Loucy (cell line): ENCODE data around the gene NUMBL.

Source experiments
- H2AFZ ChIP-seq: fragments of 200-600 bp; sonication (generic); 2 replicates; pipeline ENCODE4 v1.6.0; 2016; ENCODE audit warnings: antibody characterized with exemption, mild to moderate bottlenecking, low read length, moderate library complexity
- H3F3A ChIP-seq: fragments of 200-600 bp; 2 replicates; pipeline ENCODE4 v1.6.0; 2016; ENCODE audit warnings: antibody characterized with exemption, low read depth, mild to moderate bottlenecking
- H3K27me3 ChIP-seq: fragments of 200-600 bp; sonication (generic); 2 replicates; pipeline ENCODE4 v1.6.1; 2014; ENCODE audit warnings: low read length, mild to moderate bottlenecking; ENCODE audit not compliant: insufficient read depth, poor library complexity, severe bottlenecking
- H3K36me3 ChIP-seq: fragments of 200-600 bp; sonication (generic); 2 replicates; pipeline ENCODE4 v1.6.1; 2016; ENCODE audit warnings: low read length; ENCODE audit not compliant: insufficient read depth
- H3K4me1 ChIP-seq: fragments of 200-600 bp; sonication (generic); 2 replicates; pipeline ENCODE4 v1.5.1; 2014; ENCODE audit warnings: low read length, mild to moderate bottlenecking; ENCODE audit not compliant: insufficient read depth, poor library complexity, severe bottlenecking
- H3K4me2 ChIP-seq: fragments of 200-600 bp; sonication (generic); 2 replicates; pipeline ENCODE4 v1.6.0; 2014; ENCODE audit warnings: antibody characterized with exemption, low read length, low read depth, mild to moderate bottlenecking; ENCODE audit not compliant: poor library complexity, severe bottlenecking
- H3K4me3 ChIP-seq: fragments of 200-600 bp; sonication (generic); 2 replicates; pipeline ENCODE4 v1.5.1; 2014; ENCODE audit warnings: low read length, mild to moderate bottlenecking, mixed read lengths; ENCODE audit not compliant: poor library complexity, severe bottlenecking
- H3K79me2 ChIP-seq: fragments of 200-600 bp; sonication (generic); 2 replicates; pipeline ENCODE4 v1.6.1; 2014; ENCODE audit warnings: low read length; ENCODE audit not compliant: insufficient read depth
- H3K9ac ChIP-seq: fragments of 200-600 bp; sonication (generic); 2 replicates; pipeline ENCODE4 v1.6.0; 2014; ENCODE audit warnings: mild to moderate bottlenecking, low read depth, low read length, moderate library complexity; ENCODE audit not compliant: poor library complexity, severe bottlenecking
- H3K9me2 ChIP-seq: fragments of 200-600 bp; sonication (generic); replicated peaks from 2 replicates; pipeline ENCODE4 v1.6.1; 2016; ENCODE audit warnings: low read depth, low read length, mixed read lengths
- H3K9me3 ChIP-seq: fragments of 200-600 bp; sonication (generic); 2 replicates; pipeline ENCODE4 v1.6.1; 2014; ENCODE audit warnings: mild to moderate bottlenecking, antibody characterized with exemption, low read length, low read depth; ENCODE audit not compliant: insufficient read depth
- H4K20me1 ChIP-seq: fragments of 200-600 bp; sonication (generic); 2 replicates; pipeline ENCODE4 v1.6.0; 2014; ENCODE audit warnings: antibody characterized with exemption, low read length, mild to moderate bottlenecking; ENCODE audit not compliant: insufficient read depth, poor library complexity, severe bottlenecking
- CTCF ChIP-seq: fragments of 200-600 bp; sonication (generic); conservative IDR thresholded peaks from 2 replicates; pipeline ENCODE4 v1.5.1; 2014; ENCODE audit warnings: mild to moderate bottlenecking, antibody characterized with exemption, low read length
- EZH2phosphoT487 ChIP-seq: fragments of 200-600 bp; IDR thresholded peaks from 2 replicates; pipeline ENCODE4 v1.6.1; 2018; ENCODE audit warnings: antibody characterized with exemption, mild to moderate bottlenecking, moderate library complexity, borderline replicate concordance

The NUMBL gene

GRCh38 chr19:40693896-40694295, 3.4 kb upstream of the NUMBL start:
- H2AFZ ChIP-seq, result no peak overlapping the region
- no peak overlapping the region for H3K9ac ChIP-seq
- no peaks in the 10 kb centered on the region for H3K9me3 ChIP-seq
- TF ChIP-seq CTCF, result no peak
- TF ChIP-seq EZH2phosphoT487, result no peak
- no peaks in the 10 kb centered on the region for H3K79me2 ChIP-seq
- H3K4me3 ChIP-seq, result no peak overlapping the region
- no peaks in the 10 kb centered on the region for H3K27me3 ChIP-seq
- peaks cover 19% of the 10 kb centered on the region for H3K4me1 ChIP-seq
- H3K4me2 ChIP-seq, result no peak overlapping the region
- H3K9me2 ChIP-seq, result no peaks in the 10 kb centered on the region
- H3K36me3 ChIP-seq, result no peaks in the 10 kb centered on the region
- no peaks in the 10 kb centered on the region for H3F3A ChIP-seq
- H4K20me1 ChIP-seq, result no peaks in the 10 kb centered on the region

GRCh38 chr19:40693150-40693788, 2.8 kb upstream of the NUMBL start:
- no peak overlapping the region for H3K4me2 ChIP-seq
- no peak overlapping the region for H3K4me3 ChIP-seq
- H3K27me3 ChIP-seq, result no peaks in the 10 kb centered on the region
- no peaks in the 10 kb centered on the region for H3K79me2 ChIP-seq
- no peaks in the 10 kb centered on the region for H4K20me1 ChIP-seq
- H3K4me1 ChIP-seq, result peaks cover 19% of the 10 kb centered on the region
- no peak overlapping the region for H3K9ac ChIP-seq
- no peaks in the 10 kb centered on the region for H3K9me2 ChIP-seq
- H3K9me3 ChIP-seq, result no peaks in the 10 kb centered on the region
- no peak overlapping the region for H2AFZ ChIP-seq
- no peaks in the 10 kb centered on the region for H3F3A ChIP-seq
- TF ChIP-seq EZH2phosphoT487, result no peak
- no peaks in the 10 kb centered on the region for H3K36me3 ChIP-seq

- H3K79me2 ChIP-seq, result no peaks in the 10 kb centered on the region
- no peak overlapping the region for H3K4me3 ChIP-seq
- no peaks in the 10 kb centered on the region for H3K9me2 ChIP-seq
- no peaks in the 10 kb centered on the region for H3K27me3 ChIP-seq
- TF ChIP-seq CTCF (no peak), EZH2phosphoT487 (no peak)
- no peaks in the 10 kb centered on the region for H4K20me1 ChIP-seq
- no peak overlapping the region for H2AFZ ChIP-seq
- H3K9me3 ChIP-seq, result no peaks in the 10 kb centered on the region
- peaks cover 19% of the 10 kb centered on the region for H3K4me1 ChIP-seq
- H3K4me2 ChIP-seq, result no peak overlapping the region
- H3K36me3 ChIP-seq, result no peaks in the 10 kb centered on the region
- no peak overlapping the region for H3K9ac ChIP-seq
- no peaks in the 10 kb centered on the region for H3F3A ChIP-seq
Observed at GRCh38 chr19:40692212-40692551, 1.7 kb upstream of the NUMBL start.
